Spleen (tissue), 7 donors: ENCODE results near the gene TGFBRAP1.

Experiments used
- CTCF ChIP-seq, 11 experiments: fragments of 200-600 bp in 7 of 11; fragments of 450-650 bp in 4 of 11; sonication (generic) in 4 of 11; IDR thresholded peaks in 8 of 11; conservative IDR thresholded peaks in 3 of 11; 1 replicate in 7 of 11; 2 replicates in 4 of 11; pipeline versions ENCODE4 v1.4.0 to v1.8.0; 2016 to 2021; ENCODE audit warnings: antibody characterized with exemption in 11 of 11, inconsistent platforms in 4 of 11, mild to moderate bottlenecking in 1 of 11
- POLR2A ChIP-seq, 3 donors: fragments of 450-650 bp; IDR thresholded peaks; one replicate each; pipeline ENCODE4 v1.5.1; 2017; ENCODE audit warnings: antibody characterized with exemption in 3 of 3, mild to moderate bottlenecking in 1 of 3
- donor health status: DM: no; HTN: no; CAD: no; lungs with moderate emphysema.
- donor health status: DM: no; HTN: no; CAD: no.
- donor health status: DM: no; HTN: no; CAD: no.

DNA sequence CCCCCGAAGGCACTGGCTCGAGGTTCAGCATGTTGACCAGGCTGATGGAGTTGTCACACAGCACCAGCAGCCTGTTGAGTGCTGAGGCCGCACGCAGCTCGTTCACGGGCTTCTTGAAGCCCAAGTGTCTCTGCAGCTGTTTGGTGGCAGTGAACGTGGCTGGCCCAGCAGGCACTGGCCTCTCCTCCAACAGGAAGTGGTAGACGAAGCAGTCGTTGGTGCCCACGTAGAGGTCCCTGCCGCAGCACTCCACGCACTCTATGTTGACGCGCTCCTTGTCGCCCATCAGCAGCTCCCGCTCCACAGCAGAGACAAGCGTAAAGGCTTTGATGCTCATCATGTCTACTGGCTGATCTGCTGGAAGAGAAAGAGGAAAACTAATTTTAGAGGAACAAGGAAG is 21.6 kb downstream of the TGFBRAP1 start:
- TF ChIP-seq POLR2A (IDR thresholded peaks at IDR 0.05) (no peak), CTCF (IDR thresholded peaks at IDR 0.05 in 8 of 11, conservative IDR thresholded peaks at IDR 0.05 in 3 of 11) (no peak)
